Fibroblast of lung (primary cell): ENCODE results near the gene TMEM131. TPM values are rescaled to one million over a fixed set of nuclear protein-coding genes. Genes with fewer than 3 reads are reported as not detected.

ENCODE experiments used
- DNase-seq, 2 donors: peaks; one replicate each; pipeline versions ENCODE4 v3.0.0 to v3.0.0-alpha.2; 2010; ENCODE audit warnings: low read depth in 2 of 2
- H2AFZ ChIP-seq: 2 replicates; pipeline ENCODE4 v1.5.1; 2012; ENCODE audit warnings: low read length, control low read depth, inconsistent platforms
- H3K27ac ChIP-seq: 2 replicates; pipeline ENCODE4 v1.5.1; 2011; ENCODE audit warnings: low read length, control low read depth; ENCODE audit not compliant: insufficient read depth
- H3K27me3 ChIP-seq: 2 replicates; pipeline ENCODE4 v1.5.1; 2011; ENCODE audit warnings: mild to moderate bottlenecking, low read length; ENCODE audit not compliant: control insufficient read depth, insufficient read depth
- H3K36me3 ChIP-seq: 2 replicates; pipeline ENCODE4 v1.5.1; 2011; ENCODE audit warnings: low read length; ENCODE audit not compliant: control insufficient read depth, insufficient read depth
- H3K4me1 ChIP-seq: 2 replicates; pipeline ENCODE4 v1.5.1; 2011; ENCODE audit warnings: low read length; ENCODE audit not compliant: control insufficient read depth, insufficient read depth; ENCODE audit errors: extremely low read depth
- H3K4me2 ChIP-seq: 2 replicates; pipeline ENCODE4 v1.5.1; 2011; ENCODE audit warnings: low read length, control low read depth; ENCODE audit not compliant: insufficient read depth; ENCODE audit errors: extremely low read depth
- H3K4me3 ChIP-seq, 4 experiments: fragments of 200-600 bp in 1 of 4; sonication (generic) in 1 of 4; replicated peaks in 1 of 4; 2 replicates each; pipeline ENCODE4 v1.5.1; 2011 to 2016; ENCODE audit warnings: low read length in 4 of 4, low read depth in 3 of 4, mild to moderate bottlenecking in 3 of 4, control low read depth in 2 of 4, inconsistent platforms in 1 of 4, mixed read lengths in 1 of 4; ENCODE audit not compliant: insufficient read depth in 1 of 4; ENCODE audit errors: control extremely low read depth in 1 of 4
- H3K79me2 ChIP-seq: 2 replicates; pipeline ENCODE4 v1.5.1; 2012; ENCODE audit warnings: mild to moderate bottlenecking, low read length, inconsistent platforms; ENCODE audit not compliant: control insufficient read depth, insufficient read depth
- H3K9ac ChIP-seq: 2 replicates; pipeline ENCODE4 v1.5.1; 2011; ENCODE audit warnings: mild to moderate bottlenecking, low read length, control low read depth; ENCODE audit not compliant: insufficient read depth
- H3K9me3 ChIP-seq: 2 replicates; pipeline ENCODE4 v1.5.1; 2012; ENCODE audit warnings: low read depth, low read length; ENCODE audit not compliant: control insufficient read depth, insufficient read depth
- H4K20me1 ChIP-seq: 2 replicates; pipeline ENCODE4 v1.5.1; 2011; ENCODE audit warnings: low read length; ENCODE audit not compliant: control insufficient read depth, insufficient read depth; ENCODE audit errors: extremely low read depth
- CTCF ChIP-seq, 2 donors: IDR thresholded peaks in 1 of 2; conservative IDR thresholded peaks in 1 of 2; 1 replicate in 1 of 2; 2 replicates in 1 of 2; pipeline ENCODE4 v1.5.1; 2011 to 2012; ENCODE audit warnings: low read length in 2 of 2, control low read depth in 1 of 2, inconsistent platforms in 1 of 2, low read depth in 1 of 2, mild to moderate bottlenecking in 1 of 2
- EZH2 ChIP-seq: IDR thresholded peaks from 2 replicates; pipeline ENCODE4 v1.5.1; 2012; ENCODE audit warnings: low read length, control low read depth, mild to moderate bottlenecking; ENCODE audit errors: missing control alignments
- polyA plus RNA-seq, 2 donors: library from polyadenylated mRNA; depleted of rRNA in 1 of 2; stranded (reverse) in 1 of 2; unstranded in 1 of 2; fragments of >200 nt; gene quantifications; 2 replicates each; pipeline ENCODE4 v1.2.1, GENCODE V29; 2011 to 2012; ENCODE audit warnings: missing spikeins in 1 of 2
- total RNA-seq: library from RNA; depleted of rRNA; stranded (reverse); fragments of >200 nt; gene quantifications from 2 replicates; pipeline ENCODE4 v1.2.1, GENCODE V29; 2014

The TMEM131 gene
- total and polyA plus RNA-seq, 2 donors (not counting 1 experiment from before 2014, with no cell fraction given), result 18.1 to 32.4 TPM

- Histone ChIP-seq H2AFZ (no peak overlapping the region), H3K36me3 (no peaks in the 10 kb centered on the region), H4K20me1 (no peaks in the 10 kb centered on the region), H3K4me2 (no peak overlapping the region), H3K4me1 (no peaks in the 10 kb centered on the region), H3K9ac (no peak overlapping the region), H3K9me3 (no peaks in the 10 kb centered on the region), H3K79me2 (no peaks in the 10 kb centered on the region), H3K4me3 (no peak overlapping the region), H3K27ac (no peak overlapping the region), H3K27me3 (peaks cover 3% of the 10 kb centered on the region)
- TF ChIP-seq EZH2 (no peak), CTCF (conservative IDR thresholded peaks at IDR 0.05 in 1 of 2, IDR thresholded peaks at IDR 0.05 in 1 of 2; ENCODE audit: low read depth in 1 of 2, low read length in 2 of 2) (no peak)
- DNase-seq, result no peak
Measured at GRCh38 chr2:97724073-97724410, 271.7 kb downstream of the TMEM131 start.

- no peaks in the 10 kb centered on the region for H3K4me1 ChIP-seq
- H2AFZ ChIP-seq, result no peak overlapping the region
- TF ChIP-seq EZH2, result no peak
- TF ChIP-seq CTCF (conservative IDR thresholded peaks at IDR 0.05 in 1 of 2, IDR thresholded peaks at IDR 0.05 in 1 of 2; ENCODE audit: low read depth in 1 of 2, low read length in 2 of 2), result no peak
- no peak overlapping the region for H3K27ac ChIP-seq
- peaks cover 3% of the 10 kb centered on the region for H3K27me3 ChIP-seq
- H3K9me3 ChIP-seq, result no peaks in the 10 kb centered on the region
- H3K36me3 ChIP-seq, result no peaks in the 10 kb centered on the region
- H4K20me1 ChIP-seq, result no peaks in the 10 kb centered on the region
- no peaks in the 10 kb centered on the region for H3K79me2 ChIP-seq
- H3K9ac ChIP-seq, result no peak overlapping the region
- H3K4me3 ChIP-seq, result no peak overlapping the region
- H3K4me2 ChIP-seq, result no peak overlapping the region
- no peak for DNase-seq
Measured at GRCh38 chr2:97723156-97724072, 272.3 kb downstream of the TMEM131 start.

- Histone ChIP-seq H3K4me2 (no peak overlapping the region), H2AFZ (no peak overlapping the region), H3K27ac (no peak overlapping the region), H3K4me1 (no peaks in the 10 kb centered on the region), H3K27me3 (peaks cover 3% of the 10 kb centered on the region), H3K4me3 (no peak overlapping the region), H3K36me3 (no peaks in the 10 kb centered on the region), H3K79me2 (no peaks in the 10 kb centered on the region), H3K9ac (no peak overlapping the region), H4K20me1 (no peaks in the 10 kb centered on the region), H3K9me3 (no peaks in the 10 kb centered on the region)
- TF ChIP-seq CTCF (conservative IDR thresholded peaks at IDR 0.05 in 1 of 2, IDR thresholded peaks at IDR 0.05 in 1 of 2; ENCODE audit: low read depth in 1 of 2, low read length in 2 of 2), result no peak
- no peak for TF ChIP-seq EZH2
- no peak for DNase-seq
Measured at GRCh38 chr2:97722227-97722626, 273.5 kb downstream of the TMEM131 start.
